HG02970 (cell line): ENCODE data around the gene TNRC6A.
"Not testable (repeated sequence)": the region's sequence is repeated elsewhere in the genome, so short reads cannot be mapped to it uniquely, and the experiment has no call there.

Experiments used
- ATAC-seq: cut with Tn5 transposase; IDR thresholded peaks from one replicate; pipeline ENCODE4 v1.9.1; 2021; ENCODE audit warnings: mild to moderate bottlenecking, moderate library complexity, moderate number of reproducible peaks; ENCODE audit not compliant: unreplicated experiment, low FRiP score

The TNRC6A gene

GRCh38 chr16:24729243-24729950, at the start of gene TNRC6A:
Gene TNRC6A, plus strand, starts transcription at chr16:24729651. Its CDS starts 191 bp downstream, at chr16:24729842.
- peak; percentile 82 for ATAC-seq

GRCh38 chr16:24681793-24682192, 47.7 kb upstream of the TNRC6A start:
- ATAC-seq: no peak

DNA sequence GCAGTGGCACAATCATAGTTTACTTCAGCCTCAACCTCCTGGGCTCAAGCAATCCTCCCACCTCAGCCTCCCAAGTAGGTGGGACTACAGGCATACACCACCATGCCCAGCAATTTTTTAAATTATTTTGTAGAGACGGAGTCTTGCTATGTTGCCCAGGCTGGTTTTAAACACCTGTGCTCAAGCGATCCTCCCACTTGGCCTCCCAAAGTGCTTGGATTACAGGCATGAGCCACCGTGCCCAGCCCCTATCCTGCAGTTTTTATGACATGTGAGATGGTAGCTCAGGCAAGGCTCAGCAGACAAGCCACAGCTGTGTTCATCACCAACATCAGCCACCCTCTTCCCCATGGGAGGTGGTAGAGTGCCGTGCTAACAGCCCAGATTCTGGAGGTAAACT, 46.2 kb upstream of the TNRC6A start:
- no peak for ATAC-seq

DNA sequence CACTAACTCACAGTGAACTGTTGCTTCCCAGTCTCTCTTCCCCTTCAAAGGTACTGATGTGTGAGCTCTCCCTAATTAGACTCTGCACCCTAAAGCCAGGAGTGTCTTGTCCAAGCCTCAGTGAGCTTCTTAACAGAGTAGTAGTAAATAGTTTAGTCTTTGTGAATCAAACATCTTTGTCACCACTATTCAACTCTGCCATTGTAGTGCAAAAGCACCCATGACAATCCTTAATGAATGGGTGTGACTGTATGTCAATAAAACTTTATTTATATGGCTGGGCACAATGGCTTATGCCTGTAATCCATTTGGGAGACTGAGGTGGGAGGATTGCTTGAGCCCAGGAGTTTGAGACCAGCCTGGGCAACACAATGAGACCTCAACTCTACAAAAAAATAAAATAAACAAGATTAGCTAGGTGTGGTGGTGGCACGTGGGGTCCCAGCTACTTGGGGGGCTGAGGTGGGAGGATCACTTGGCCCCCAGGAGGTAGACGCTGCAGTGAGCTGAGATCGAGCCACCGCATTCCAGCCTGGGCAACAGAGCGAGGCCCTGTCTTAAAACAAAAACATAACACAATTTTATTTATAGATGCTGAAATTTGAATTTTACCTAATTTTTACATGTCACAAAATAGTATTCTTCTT, 45.5 kb upstream of the TNRC6A start:
- no peak for ATAC-seq

DNA sequence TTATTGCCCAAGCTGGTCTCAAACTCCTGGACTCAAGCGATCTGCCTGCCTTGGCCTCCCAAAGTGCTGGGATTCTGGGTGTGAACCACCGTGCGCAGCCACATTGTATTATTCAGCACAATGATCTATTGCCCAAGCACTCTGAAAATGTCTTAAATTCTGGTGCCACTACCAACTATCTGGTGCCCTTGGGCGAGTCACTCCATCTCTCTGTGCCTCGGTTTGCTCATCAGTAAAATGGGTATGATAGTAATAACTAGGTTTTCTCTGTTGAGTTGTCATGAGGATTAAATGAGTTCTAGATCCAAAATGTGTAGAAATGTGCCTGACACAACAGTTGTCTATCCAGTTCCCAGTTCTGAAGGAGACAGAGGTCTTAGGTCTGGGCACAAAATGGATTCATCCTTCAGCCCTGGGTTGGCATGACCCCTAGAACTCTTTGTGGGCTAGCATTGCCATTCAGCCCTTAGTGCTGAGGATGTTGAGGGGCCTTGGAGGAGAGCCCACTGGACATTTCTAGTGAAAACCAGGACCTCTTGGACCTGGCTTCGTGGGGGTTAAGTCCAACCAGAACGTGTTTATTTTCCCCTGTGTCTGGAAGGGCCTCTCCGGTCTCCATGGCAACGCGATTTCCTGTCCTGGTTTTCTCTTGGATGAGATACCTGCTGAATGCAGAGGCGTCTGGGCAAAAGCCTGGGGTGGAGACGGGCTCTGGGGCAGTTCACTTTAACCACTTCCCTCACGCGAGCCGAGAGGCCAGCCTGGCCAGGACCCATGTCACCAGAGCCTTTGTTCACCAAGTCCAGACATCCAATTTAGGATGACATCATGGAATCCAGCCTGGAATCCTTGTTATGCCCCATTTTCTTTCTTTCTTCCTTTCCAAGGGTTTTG, 43.7 kb upstream of the TNRC6A start:
- no peak for ATAC-seq

- ATAC-seq: no peak
Measured at GRCh38 chr16:24686678-24687077, 42.8 kb upstream of the TNRC6A start.

DNA sequence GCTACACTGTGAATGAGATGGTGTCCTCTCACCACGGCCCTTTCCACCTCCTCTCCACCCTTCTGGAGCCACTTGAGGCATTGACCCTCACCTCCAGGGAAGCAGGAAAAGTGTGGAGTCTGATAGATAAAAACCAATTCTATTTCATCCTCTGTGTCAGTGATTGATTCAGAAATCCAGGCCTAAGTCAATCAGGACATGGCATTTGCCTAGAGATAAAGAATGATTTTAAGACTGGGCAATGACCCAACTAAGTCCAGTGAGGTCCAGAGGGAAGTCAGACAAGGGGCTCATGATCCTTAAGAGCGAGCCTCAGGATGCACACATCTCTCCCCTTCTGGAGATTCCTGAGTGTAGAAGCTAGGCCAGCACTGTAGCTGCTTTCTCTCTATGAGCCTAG, 41.1 kb upstream of the TNRC6A start:
- ATAC-seq: no peak

DNA sequence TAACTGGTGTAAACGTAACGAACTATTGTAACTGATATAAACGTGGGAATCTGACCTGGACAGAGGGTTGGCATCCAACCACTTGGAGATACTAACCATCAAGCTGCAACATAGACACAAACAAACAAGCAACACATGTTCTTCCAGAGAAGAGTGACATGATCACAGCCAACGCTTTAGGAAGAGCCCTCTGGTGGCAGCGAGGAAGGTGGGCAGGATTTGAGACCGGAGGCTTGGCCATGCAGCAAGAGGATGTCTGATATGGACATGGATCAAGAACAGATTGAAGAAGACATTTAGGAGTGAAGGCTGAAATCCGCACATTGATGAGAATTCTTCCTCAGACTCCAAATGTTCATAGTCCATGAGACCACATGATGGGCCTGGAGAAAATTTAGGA, 40.3 kb upstream of the TNRC6A start:
- ATAC-seq: no peak

- ATAC-seq: no peak
Measured at GRCh38 chr16:24692854-24693253, 36.6 kb upstream of the TNRC6A start.

- no peak for ATAC-seq
Measured at GRCh38 chr16:24694931-24695330, 34.5 kb upstream of the TNRC6A start.

GRCh38 chr16:24696699-24697098, 32.8 kb upstream of the TNRC6A start:
- ATAC-seq: no peak

GRCh38 chr16:24698308-24698707, 31.1 kb upstream of the TNRC6A start:
- no peak for ATAC-seq

DNA sequence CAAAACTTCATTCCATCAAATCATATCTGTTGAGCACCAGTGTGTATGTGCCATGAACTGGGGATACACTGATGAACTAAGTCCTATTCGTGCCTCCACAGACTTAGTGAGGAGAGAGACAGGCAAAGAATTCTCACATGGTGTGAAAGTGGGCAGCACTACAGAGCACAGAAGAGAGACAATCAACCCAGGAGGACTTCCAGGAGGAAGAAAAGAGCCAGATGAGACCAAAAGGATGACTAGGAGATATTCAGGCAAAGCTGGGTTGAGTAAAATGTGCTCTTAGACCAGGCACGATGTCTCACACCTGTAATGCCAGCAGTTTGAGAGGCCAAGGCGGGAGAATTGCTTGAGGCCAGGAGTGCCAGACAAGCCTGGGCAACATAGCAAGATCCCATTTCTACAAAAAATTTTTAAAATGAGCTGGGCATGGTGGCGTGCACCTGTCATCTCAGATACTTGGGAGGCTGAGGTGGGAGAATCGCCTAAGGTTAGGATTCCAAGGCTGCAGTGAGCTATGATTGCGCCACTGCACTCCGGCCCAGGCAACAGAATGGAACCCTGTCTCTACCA, 30.2 kb upstream of the TNRC6A start:
- no peak for ATAC-seq

- no peak for ATAC-seq
Measured at GRCh38 chr16:24700549-24701392, 28.7 kb upstream of the TNRC6A start.

GRCh38 chr16:24701521-24701951, 27.9 kb upstream of the TNRC6A start:
- ATAC-seq: no peak

- not testable (repeated sequence) for ATAC-seq
Measured at GRCh38 chr16:24707760-24708159, 21.7 kb upstream of the TNRC6A start.

DNA sequence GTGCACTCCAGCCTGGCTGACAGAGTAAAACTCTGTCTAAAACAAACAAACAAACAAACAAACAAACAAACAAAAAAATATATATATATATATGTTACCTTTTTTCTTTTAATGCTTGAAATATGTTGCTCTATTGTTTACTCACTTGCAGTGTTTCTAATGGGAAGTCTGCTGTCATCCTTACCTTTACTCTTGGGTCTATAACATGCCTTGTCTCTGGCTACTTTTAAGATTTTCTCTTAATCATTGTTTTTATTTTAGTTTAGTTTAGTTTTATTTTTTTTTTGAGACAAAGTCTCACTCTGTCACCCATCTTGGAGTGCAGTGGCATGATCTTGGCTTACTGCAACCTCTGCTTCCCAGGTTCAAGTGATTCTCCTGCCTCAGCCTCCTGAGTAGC, 16.1 kb upstream of the TNRC6A start:
- ATAC-seq: no peak

GRCh38 chr16:24717411-24717810, 12.0 kb upstream of the TNRC6A start:
- ATAC-seq: no peak

DNA sequence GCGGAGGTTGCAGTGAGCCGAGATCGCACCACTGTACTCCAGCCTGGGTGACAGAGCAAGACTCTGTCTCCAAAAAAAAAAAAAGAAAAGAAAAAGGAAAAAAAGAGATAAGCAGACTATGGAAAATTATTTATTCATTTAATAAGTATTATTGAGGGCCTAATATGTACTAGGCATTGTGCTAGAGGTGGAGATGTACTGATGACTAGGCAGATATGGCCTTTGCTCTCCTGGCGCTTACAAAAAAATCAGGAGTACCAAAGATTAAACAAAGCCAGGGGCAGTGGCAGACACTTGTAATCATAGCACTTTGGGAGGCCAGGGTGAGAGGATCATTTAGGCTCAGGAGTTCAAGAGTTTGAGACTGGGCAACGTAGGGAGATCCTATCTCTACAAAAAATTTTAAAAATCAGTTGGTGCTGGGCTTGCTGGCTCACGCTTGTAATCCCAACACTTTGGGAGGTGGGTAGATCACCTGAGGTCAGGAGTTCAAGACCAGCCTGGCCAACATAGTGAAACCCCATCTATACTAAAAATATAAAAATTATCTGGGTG, 10.4 kb upstream of the TNRC6A start:
- no peak for ATAC-seq

- no peak for ATAC-seq
Measured at GRCh38 chr16:24721830-24722238, 7.6 kb upstream of the TNRC6A start.
